ENCODE results near the gene DIS3L2. TPM values are rescaled to one million over a fixed set of nuclear protein-coding genes. Genes with fewer than 3 reads are reported as not detected.

DIS3L2 gene
- total RNA-seq, 1 donor from 2014 or later: 46.5 TPM

- intact Hi-C loops (cut with DNase I): loop anchor here (5.0 kb wide), 1 partner anchor 215 kb away; no protein-coding TSS in a partner anchor
- ATAC-seq: no peak
- peak; percentile 58 for DNase-seq (ENCODE audit: low spot score)
Measured at GRCh38 chr2:231926761-231927565, 34.5 kb upstream of the DIS3L2 start.

GRCh38 chr2:231927566-231927890 lies 34.0 kb upstream of the DIS3L2 start:
- DNase-seq (ENCODE audit: low spot score) (no peak), ATAC-seq (no peak)
- intact Hi-C loops (cut with DNase I): loop anchor here (5.0 kb wide), 1 partner anchor 215 kb away; no protein-coding TSS in a partner anchor

GRCh38 chr2:231928481-231928880 lies 33.0 kb upstream of the DIS3L2 start:
- no peak for ATAC-seq
- peak; percentile 21 for DNase-seq (ENCODE audit: low spot score)
- intact Hi-C loops (cut with DNase I): loop anchor here (5.0 kb wide), 1 partner anchor 214 kb away; no protein-coding TSS in a partner anchor

GRCh38 chr2:231928901-231929725 lies 32.4 kb upstream of the DIS3L2 start:
- DNase-seq (ENCODE audit: low spot score) (peak; percentile 19), ATAC-seq (no peak)
- intact Hi-C loops (cut with DNase I): loop anchor here (5.0 kb wide), 1 partner anchor 213 kb away; no protein-coding TSS in a partner anchor

DNA sequence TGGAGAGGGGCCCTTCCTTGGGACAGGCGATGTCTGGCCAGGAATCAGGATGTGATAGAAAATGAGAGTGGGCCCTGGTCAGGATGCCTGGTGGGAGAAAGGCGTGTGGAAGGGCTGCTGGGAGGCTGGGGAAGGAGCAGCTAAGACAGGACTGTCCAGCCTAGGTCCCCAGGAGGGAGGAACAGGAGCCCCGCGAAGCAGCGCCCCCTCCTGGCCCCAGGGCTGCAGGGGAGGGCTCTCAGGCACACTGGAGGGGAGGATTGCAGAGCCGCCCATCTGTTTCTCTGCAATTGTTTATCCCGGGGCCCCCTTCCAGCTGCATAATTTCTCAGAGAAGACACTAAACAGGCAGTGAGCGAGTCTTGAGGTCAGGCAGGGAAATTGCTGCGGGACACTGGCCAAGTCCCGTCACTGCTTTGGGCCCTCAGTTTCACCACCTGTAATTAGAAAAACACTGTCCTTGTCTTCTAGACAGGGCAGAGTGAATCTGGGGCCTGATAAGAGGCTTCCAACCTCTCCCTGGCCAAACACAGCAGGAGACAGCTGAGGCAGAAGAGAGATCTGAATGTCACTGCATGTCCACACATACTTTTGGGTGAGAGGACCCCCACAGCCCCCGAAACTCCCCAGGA lies 31.4 kb upstream of the DIS3L2 start:
- DNase-seq (ENCODE audit: low spot score) (peak; percentile 53), ATAC-seq (peak; percentile 20)
- intact Hi-C loops (cut with DNase I): loop anchor here (5.0 kb wide), 1 partner anchor 212 kb away; no protein-coding TSS in a partner anchor

- intact Hi-C loops (cut with DNase I): no loop called here
- ATAC-seq (peak; percentile 75), DNase-seq (ENCODE audit: low spot score) (peak; percentile 55)
Measured at GRCh38 chr2:231930593-231931281, 30.8 kb upstream of the DIS3L2 start.

- ATAC-seq (peak; percentile 59), DNase-seq (ENCODE audit: low spot score) (no peak)
Measured at GRCh38 chr2:231931481-231931915, 30.0 kb upstream of the DIS3L2 start.

GRCh38 chr2:231932711-231932970 lies 28.9 kb upstream of the DIS3L2 start:
- intact Hi-C loops (cut with DNase I): no loop called here
- ATAC-seq: no peak
- no peak for DNase-seq (ENCODE audit: low spot score)

More at GRCh38 chr2:231931481-231931915, 30.0 kb upstream of the DIS3L2 start:
- intact Hi-C loops (cut with DNase I): no loop called here

DNA sequence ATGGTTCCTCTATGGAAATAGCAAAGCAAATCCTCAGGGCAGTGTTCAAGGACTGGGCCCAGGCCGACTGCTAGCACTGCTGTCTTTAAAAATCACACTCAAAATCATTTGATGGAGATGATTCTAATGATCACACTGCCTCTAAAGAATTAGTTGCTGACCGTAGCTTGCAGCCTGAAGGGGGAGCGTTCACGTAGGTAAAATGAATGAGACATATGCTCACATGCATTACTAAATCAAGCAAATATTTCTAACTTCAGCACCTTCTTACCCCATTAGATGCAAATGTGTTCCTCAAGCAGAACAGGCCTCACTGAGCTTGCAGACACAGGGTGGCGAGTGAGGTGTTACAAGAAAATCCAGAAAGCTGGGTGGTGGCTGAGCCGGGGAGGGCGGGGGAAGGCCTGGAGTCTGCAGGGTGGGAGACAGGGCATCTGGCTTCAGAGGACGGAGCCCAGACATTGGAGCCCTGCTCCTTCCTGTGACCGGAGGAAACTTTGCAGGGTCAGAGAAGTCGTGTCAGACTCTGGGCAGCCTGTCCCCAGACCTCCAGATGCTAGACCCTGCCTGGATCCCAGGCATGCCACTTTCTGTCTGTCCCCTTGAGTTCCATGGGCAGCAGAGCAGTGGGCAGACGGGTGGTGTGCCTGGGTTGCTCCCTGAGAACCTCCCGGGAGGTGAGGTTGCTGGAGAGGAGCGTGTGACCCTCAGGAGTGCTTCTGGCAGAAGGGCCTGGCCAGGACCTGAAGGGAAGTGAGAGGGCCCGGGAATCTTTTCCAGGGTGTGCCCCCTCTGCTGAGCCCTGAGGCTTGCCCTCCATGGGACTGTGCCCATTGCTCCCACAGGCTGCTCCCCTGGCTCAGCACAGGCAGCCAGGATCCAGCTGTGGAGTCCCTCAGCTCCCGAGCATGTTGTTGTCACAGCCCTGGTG lies 28.3 kb upstream of the DIS3L2 start:
- no peak for ATAC-seq
- intact Hi-C loops (cut with DNase I): no loop called here
- DNase-seq (ENCODE audit: low spot score): no peak

GRCh38 chr2:231933916-231934401 lies 27.6 kb upstream of the DIS3L2 start:
- ATAC-seq (peak; percentile 55), DNase-seq (ENCODE audit: low spot score) (peak; percentile 74)
- intact Hi-C loops (cut with DNase I): no loop called here

- intact Hi-C loops (cut with DNase I): no loop called here
- ATAC-seq (no peak), DNase-seq (ENCODE audit: low spot score) (no peak)
Measured at GRCh38 chr2:231934441-231935206, 26.9 kb upstream of the DIS3L2 start.

DNA sequence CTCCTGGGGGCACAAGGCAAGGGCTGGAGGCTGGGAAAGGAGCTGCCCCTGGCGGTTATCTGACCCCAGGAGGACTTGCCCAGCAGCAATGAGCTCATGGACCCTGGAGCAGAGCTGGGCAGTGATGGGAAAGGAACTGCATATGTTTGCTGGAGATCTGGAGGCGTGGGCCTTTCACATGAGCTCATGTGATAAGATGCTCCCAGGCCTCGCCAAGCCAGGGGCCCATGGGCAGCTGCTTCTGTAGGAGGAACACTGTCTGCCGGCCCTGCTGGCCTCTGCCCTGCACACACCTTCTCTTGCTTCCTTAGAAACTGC lies 26.3 kb upstream of the DIS3L2 start:
- ATAC-seq: no peak
- DNase-seq (ENCODE audit: low spot score): no peak
- intact Hi-C loops (cut with DNase I): no loop called here

- DNase-seq (ENCODE audit: low spot score) (no peak), ATAC-seq (no peak)
- intact Hi-C loops (cut with DNase I): no loop called here
Measured at GRCh38 chr2:231935815-231936214, 25.7 kb upstream of the DIS3L2 start.

DNA sequence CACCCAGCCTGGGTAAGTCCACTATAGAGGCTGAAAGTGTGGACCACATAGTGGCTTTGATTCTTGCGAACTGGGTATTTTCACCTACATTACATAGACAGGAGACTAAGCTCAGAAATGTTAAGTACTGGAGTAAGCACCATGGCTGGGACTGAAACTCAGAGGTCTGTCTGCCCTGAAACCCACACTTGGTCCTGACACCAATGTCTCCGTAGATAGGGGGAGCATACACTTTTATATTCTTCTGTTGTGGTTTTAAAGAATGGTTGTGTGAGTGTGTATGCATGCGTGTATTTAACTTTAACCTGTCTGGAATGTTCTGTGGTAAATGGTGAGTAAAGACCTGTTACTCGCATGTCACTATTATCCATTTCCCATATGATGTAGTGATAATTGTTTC lies 25.0 kb upstream of the DIS3L2 start:
- ATAC-seq: no peak
- intact Hi-C loops (cut with DNase I): no loop called here
- no peak for DNase-seq (ENCODE audit: low spot score)

DNA sequence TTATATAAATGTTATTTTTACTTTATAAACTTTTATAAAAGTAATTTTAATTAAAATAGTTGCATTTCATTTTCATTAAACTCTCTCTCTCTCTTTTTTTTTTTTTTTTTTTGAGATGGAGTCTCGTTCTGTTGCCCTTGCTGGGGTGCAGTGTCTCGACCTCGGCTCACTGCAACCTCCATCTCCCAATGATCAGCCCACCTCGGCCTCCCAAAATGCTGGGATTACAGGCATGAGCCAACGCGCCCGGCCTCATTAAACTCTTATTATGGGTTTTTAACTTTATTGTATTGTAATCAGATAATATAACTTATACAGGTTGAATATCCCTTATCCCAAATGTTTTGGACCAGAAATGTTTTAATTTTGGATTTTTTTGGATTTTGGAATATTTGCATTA lies 24.5 kb upstream of the DIS3L2 start:
- ATAC-seq: no peak
- intact Hi-C loops (cut with DNase I): no loop called here
- no peak for DNase-seq (ENCODE audit: low spot score)

DNA sequence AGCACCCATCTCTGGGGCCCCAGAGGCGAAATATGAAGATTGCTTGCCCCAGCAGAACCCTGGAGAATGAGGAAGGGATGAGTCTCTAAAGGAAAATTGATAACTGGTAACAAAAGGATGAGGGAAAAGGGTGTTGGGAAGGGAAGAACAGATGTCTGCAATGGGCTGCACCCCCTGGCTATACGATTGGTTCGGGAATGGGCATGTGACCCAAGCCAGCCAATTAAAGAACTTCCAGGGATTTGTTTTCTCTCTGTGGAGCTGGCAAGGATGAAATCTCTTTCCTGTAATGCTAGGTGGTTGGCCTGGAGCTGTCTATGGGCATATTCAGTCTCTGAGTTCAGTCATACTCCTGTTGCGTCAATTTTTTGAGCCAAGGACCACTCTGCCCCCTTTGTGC lies 22.5 kb upstream of the DIS3L2 start:
- DNase-seq (ENCODE audit: low spot score) (no peak), ATAC-seq (no peak)
- intact Hi-C loops (cut with DNase I): no loop called here

- ATAC-seq (no peak), DNase-seq (ENCODE audit: low spot score) (no peak)
- intact Hi-C loops (cut with DNase I): no loop called here
Measured at GRCh38 chr2:231940795-231941194, 20.7 kb upstream of the DIS3L2 start.
